Hepatocyte (in vitro differentiated cells): ENCODE measurements around the gene COBL. TPM values are rescaled to one million over a fixed set of nuclear protein-coding genes. Genes with fewer than 3 reads are reported as not detected.

Experiments used
- DNase-seq: peaks from one replicate; pipeline ENCODE4 v3.0.0-alpha.2; 2016; ENCODE audit warnings: low spot score
- H2AFZ ChIP-seq: fragments of 200-600 bp; sonication (generic); 2 replicates; pipeline ENCODE4 v1.6.0; 2016; ENCODE audit warnings: antibody characterized with exemption, mild to moderate bottlenecking
- H3K27ac ChIP-seq: fragments of 200-600 bp; sonication (generic); 2 replicates; pipeline ENCODE4 v1.5.1; 2016; ENCODE audit warnings: mild to moderate bottlenecking
- H3K27me3 ChIP-seq: fragments of 200-600 bp; sonication (generic); 2 replicates; pipeline ENCODE4 v1.6.1; 2016
- H3K36me3 ChIP-seq: fragments of 200-600 bp; sonication (generic); replicated peaks from 2 replicates; pipeline ENCODE4 v1.5.1; 2016; ENCODE audit warnings: low read depth; ENCODE audit not compliant: insufficient read depth
- H3K4me1 ChIP-seq: fragments of 200-600 bp; sonication (generic); 2 replicates; pipeline ENCODE4 v1.5.1; 2016; ENCODE audit warnings: mild to moderate bottlenecking, moderate library complexity; ENCODE audit not compliant: insufficient read depth
- H3K4me2 ChIP-seq: fragments of 200-600 bp; sonication (generic); 2 replicates; pipeline ENCODE4 v1.6.0; 2016
- H3K4me3 ChIP-seq: fragments of 200-600 bp; sonication (generic); 2 replicates; pipeline ENCODE4 v1.5.1; 2016; ENCODE audit warnings: mild to moderate bottlenecking
- H3K79me2 ChIP-seq: fragments of 200-600 bp; sonication (generic); 2 replicates; pipeline ENCODE4 v1.6.0; 2017; ENCODE audit warnings: mild to moderate bottlenecking
- H3K9me2 ChIP-seq: fragments of 200-600 bp; sonication (generic); replicated peaks from 2 replicates; pipeline ENCODE4 v1.6.0; 2017; ENCODE audit warnings: mild to moderate bottlenecking; ENCODE audit not compliant: insufficient read depth
- H3K9me3 ChIP-seq: fragments of 200-600 bp; sonication (generic); 2 replicates; pipeline ENCODE4 v1.5.1; 2016; ENCODE audit warnings: low read depth, mild to moderate bottlenecking
- H4K20me1 ChIP-seq: fragments of 200-600 bp; sonication (generic); 2 replicates; pipeline ENCODE4 v1.6.0; 2016; ENCODE audit warnings: mild to moderate bottlenecking; ENCODE audit not compliant: insufficient read depth, poor library complexity, severe bottlenecking
- EZH2 ChIP-seq: fragments of 200-600 bp; sonication (generic); IDR thresholded peaks from 2 replicates; pipeline ENCODE4 v1.6.1; 2016; ENCODE audit warnings: antibody characterized with exemption, mild to moderate bottlenecking, borderline replicate concordance
- EZH2phosphoT487 ChIP-seq: fragments of 200-600 bp; sonication (generic); IDR thresholded peaks from one replicate; pipeline ENCODE4 v1.6.1; 2018; ENCODE audit warnings: antibody characterized with exemption, mild to moderate bottlenecking, low read depth, moderate library complexity; ENCODE audit not compliant: unreplicated experiment, severe bottlenecking
- WGBS: methylation state at CpG from one replicate; pipeline ENCODE4 v1.1.6; 2016; ENCODE audit warnings: low lambda C conversion rate; ENCODE audit errors: missing lambda C conversion rate; 5-methylcytosine and 5-hydroxymethylcytosine counted together
- polyA plus RNA-seq: library from polyadenylated mRNA; unstranded; fragments of >200 nt; fragmentation: Nextera tagmentation; extraction: Ambion mirVana; gene quantifications from 2 replicates; pipeline ENCODE4 v1.2.1, GENCODE V29; 2016
- total RNA-seq: library from RNA; depleted of rRNA; stranded (reverse); fragments of >200 nt; gene quantifications from 2 replicates; pipeline ENCODE4 v1.2.3, GENCODE V29; 2014
- TF ChIP-seq, protein P1 (sequence below): fragments of 200-600 bp; sonication (generic); IDR thresholded peaks from 2 replicates; pipeline ENCODE4 v1.5.1; 2016; ENCODE audit warnings: antibody characterized with exemption, mild to moderate bottlenecking; ENCODE audit not compliant: poor library complexity

Gene COBL
- total and polyA plus RNA-seq, 2 experiments from 2014 or later: 7.8 to 20.5 TPM

DNA sequence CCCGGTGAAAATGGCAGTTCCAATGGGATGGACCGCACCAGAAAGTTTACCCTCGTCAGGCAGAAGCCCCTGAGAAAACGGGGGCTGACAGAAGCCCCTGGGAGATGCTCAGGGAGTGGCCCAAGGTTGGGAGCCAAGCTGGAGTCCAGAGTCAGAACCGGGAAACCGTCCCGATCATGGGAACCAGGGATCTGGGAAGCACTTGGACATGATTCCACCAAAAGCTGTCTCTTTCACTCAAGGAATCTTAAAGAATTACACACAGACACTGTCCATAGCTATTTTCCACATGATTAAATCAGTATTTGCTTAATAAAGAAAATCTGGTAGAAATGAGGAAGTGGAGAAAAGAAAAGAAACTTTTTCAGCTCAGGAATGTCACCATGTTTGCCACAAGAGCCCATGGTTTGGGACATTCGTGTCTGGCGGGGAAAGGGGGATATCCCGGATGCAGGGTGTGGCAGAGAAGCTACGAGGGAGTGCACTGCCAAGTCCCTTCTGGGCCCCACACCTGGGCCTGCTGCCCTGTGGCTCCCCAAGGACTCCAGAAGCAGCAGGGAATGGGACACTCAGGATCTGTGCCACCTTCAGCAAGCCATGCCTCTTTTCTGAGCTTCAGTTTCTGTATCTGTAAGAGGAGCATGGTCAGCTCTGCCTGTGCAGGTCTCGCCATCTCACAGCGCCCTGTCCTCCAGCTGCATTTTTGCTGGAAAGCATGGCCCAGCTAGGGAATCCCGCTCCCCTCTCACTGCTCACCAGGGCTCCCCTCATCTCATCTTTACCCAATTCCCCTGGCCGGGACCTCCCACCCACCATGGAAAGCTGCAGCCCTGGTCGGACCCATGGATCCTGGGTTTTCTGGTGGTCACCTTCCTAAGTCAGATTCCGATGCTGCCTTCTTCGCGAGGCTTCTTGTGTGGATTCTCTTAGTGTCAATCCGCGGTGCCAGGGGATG, 308.8 kb downstream of the COBL start:
- 95% methylated on average over 21 of the region's 21 CpGs for WGBS
- no peaks in the 10 kb centered on the region for H4K20me1 ChIP-seq
- H2AFZ ChIP-seq: no peak overlapping the region
- H3K9me2 ChIP-seq: no peaks in the 10 kb centered on the region
- TF ChIP-seq EZH2phosphoT487: no peak
- TF ChIP-seq, protein P1, sequence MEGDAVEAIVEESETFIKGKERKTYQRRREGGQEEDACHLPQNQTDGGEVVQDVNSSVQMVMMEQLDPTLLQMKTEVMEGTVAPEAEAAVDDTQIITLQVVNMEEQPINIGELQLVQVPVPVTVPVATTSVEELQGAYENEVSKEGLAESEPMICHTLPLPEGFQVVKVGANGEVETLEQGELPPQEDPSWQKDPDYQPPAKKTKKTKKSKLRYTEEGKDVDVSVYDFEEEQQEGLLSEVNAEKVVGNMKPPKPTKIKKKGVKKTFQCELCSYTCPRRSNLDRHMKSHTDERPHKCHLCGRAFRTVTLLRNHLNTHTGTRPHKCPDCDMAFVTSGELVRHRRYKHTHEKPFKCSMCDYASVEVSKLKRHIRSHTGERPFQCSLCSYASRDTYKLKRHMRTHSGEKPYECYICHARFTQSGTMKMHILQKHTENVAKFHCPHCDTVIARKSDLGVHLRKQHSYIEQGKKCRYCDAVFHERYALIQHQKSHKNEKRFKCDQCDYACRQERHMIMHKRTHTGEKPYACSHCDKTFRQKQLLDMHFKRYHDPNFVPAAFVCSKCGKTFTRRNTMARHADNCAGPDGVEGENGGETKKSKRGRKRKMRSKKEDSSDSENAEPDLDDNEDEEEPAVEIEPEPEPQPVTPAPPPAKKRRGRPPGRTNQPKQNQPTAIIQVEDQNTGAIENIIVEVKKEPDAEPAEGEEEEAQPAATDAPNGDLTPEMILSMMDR: no peak
- no peaks in the 10 kb centered on the region for H3K9me3 ChIP-seq
- no peak for DNase-seq
- H3K36me3 ChIP-seq: no peaks in the 10 kb centered on the region
- no peak overlapping the region for H3K4me3 ChIP-seq
- H3K79me2 ChIP-seq: no peaks in the 10 kb centered on the region
- H3K27me3 ChIP-seq: no peaks in the 10 kb centered on the region
- H3K27ac ChIP-seq: no peak overlapping the region
- no peak overlapping the region for H3K4me2 ChIP-seq
- H3K4me1 ChIP-seq: no peaks in the 10 kb centered on the region

DNA sequence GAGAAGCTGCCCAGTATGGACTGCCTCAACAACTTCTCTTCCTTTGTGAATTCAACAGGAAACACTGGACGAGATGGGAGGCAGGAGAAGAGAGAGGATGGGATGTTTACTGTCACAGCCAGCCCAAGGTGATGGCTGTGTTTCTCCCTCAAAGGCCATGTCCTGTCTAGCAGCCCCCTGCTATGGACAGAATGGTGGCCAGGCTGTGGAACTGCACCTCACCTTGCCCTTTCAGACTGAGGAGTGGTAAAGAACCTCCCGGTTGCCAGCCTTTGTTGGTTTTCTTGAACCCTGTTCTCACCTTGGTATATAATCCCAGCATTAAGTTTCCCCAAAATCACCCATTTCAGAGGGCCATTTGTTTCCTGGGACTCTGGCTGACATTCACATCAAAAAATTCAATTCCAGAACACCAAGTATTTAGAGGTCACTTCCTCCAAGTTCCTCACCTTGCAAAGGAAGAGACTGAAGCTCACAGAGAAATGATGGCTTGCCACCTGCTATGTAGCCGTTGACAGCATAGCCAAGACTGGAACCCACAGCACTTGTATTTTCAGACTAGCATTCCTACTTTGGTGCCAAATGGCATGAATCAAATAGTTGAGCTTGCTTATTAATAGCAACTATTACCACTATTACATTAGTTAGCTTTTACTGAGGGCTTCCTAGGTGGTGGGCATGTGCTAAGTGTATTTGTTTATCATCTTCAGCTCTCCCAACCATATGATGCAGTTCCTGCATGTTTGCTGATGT, 309.9 kb downstream of the COBL start:
- H4K20me1 ChIP-seq: no peaks in the 10 kb centered on the region
- no peaks in the 10 kb centered on the region for H3K36me3 ChIP-seq
- H3K4me1 ChIP-seq: no peaks in the 10 kb centered on the region
- no peaks in the 10 kb centered on the region for H3K9me3 ChIP-seq
- H3K79me2 ChIP-seq: no peaks in the 10 kb centered on the region
- DNase-seq: no peak
- H3K4me3 ChIP-seq: no peak overlapping the region
- no peaks in the 10 kb centered on the region for H3K27me3 ChIP-seq
- TF ChIP-seq EZH2: no peak
- no peak for TF ChIP-seq EZH2phosphoT487
- TF ChIP-seq, protein P1: no peak
- H3K4me2 ChIP-seq: no peak overlapping the region
- no peak overlapping the region for H3K27ac ChIP-seq
- WGBS: 74% methylated on average over 3 of the region's 3 CpGs
- H3K9me2 ChIP-seq: no peaks in the 10 kb centered on the region
- H2AFZ ChIP-seq: no peak overlapping the region

DNA sequence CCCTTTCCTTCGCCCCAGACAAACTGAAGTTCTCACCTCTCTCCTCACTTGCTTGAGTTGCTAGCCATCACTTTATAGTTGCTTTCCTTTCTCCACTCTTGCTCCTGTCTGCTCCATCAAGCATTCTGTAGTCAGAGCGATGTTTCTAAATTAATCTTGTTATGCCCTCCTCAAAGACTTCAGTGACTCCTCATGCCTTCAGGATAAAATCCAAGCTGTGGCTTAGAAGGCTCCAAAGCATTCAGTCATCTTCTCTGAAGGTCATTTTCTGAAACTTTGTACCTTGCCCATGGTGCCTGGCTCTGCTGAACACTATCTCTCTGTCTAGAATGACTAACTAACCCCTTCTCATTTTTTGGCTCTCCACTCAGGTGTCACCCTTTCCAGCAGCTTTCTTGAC, 311.5 kb downstream of the COBL start:
- no peak overlapping the region for H3K27ac ChIP-seq
- no peaks in the 10 kb centered on the region for H3K9me2 ChIP-seq
- no peaks in the 10 kb centered on the region for H3K36me3 ChIP-seq
- H4K20me1 ChIP-seq: no peaks in the 10 kb centered on the region
- no peaks in the 10 kb centered on the region for H3K27me3 ChIP-seq
- 92% methylated on average over 2 of the region's 2 CpGs for WGBS
- no peak overlapping the region for H2AFZ ChIP-seq
- TF ChIP-seq EZH2phosphoT487 (no peak), EZH2 (no peak)
- TF ChIP-seq, protein P1: no peak
- H3K4me1 ChIP-seq: no peaks in the 10 kb centered on the region
- no peak overlapping the region for H3K4me3 ChIP-seq
- no peak overlapping the region for H3K4me2 ChIP-seq
- no peaks in the 10 kb centered on the region for H3K79me2 ChIP-seq
- no peak for DNase-seq
- no peaks in the 10 kb centered on the region for H3K9me3 ChIP-seq
